Measurements from ENCODE around the gene BLMH.
"Not testable (repeated sequence)": the region's sequence is repeated elsewhere in the genome, so short reads cannot be mapped to it uniquely, and the experiment has no call there.

BLMH gene

DNA sequence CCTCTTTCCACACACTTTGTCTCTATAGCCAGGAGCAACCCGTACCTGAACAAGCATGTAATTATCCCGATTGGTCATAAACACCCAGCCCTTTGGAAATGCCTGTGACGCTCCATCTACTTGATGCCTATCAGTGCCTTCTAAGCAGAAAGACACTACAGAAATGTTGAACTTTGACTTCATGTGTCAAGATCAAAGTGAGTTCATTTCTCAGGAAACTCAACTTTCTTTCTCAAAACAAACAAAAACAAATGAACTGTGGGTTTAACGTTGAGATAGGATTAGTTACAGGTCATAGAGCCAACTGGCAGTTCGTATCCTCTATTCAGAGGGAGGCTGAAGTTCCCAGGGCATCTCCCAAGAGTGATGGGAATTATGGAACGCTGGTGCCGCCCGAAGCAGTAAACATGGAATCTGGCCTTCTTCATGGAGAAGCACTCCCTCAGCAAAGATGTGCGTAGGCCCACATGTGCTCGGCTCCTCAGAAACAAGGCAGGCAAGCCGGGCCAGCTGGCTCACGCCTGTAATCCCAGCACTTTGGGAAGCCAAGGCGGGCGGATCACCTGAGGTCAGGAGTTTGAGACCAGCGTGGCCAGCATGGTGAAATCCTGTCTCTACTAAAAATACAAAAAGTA, 65.7 kb downstream of the BLMH start:
- no peak for FAIRE-seq

GRCh38 chr17:30225112-30225511, 66.6 kb downstream of the BLMH start:
- FAIRE-seq = no peak

- no peak for FAIRE-seq
Observed at GRCh38 chr17:30224419-30224960, 67.3 kb downstream of the BLMH start.

DNA sequence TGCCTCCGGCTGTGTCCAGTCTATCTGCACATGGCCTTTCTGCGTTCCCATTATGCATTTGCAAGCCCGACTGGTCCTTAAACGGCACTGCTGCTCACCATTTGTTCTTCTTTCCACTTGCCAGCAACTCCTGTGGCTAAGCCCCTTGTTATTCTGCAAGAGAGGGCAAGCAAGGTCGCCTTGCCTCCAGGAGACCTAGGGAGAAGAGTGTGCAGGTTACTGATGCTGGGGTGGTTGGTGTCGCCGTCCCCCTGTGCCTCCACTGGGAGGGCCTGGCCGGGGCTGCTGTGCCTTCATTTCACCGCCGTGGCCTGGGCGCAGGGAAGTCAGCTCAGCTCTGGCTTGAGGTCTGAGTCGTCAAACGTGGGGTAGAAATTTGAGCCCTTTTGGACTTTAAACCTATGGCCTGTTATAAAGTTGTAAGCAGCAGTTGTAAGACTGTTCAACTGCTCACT, 69.0 kb downstream of the BLMH start:
- FAIRE-seq = no peak

DNA sequence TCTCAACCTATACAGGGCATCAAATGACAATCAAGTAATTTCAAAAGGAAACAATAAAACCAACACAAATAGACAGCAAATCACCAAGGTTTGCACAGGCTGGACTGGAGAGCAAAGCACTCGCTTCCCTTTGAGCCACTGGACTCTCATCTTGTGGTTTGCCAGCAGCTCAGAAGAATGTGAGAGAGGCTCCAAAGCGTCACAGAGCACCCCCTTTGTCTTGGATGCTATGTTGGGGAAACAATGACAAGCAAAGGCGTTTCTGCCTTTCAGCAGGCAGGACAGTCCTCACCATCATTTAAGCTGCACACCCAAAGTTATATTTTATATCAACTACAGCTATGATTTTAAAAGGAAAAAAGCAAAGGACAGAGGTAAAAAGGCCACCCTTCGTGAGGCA, 69.5 kb downstream of the BLMH start:
- FAIRE-seq = no peak

- no peak for FAIRE-seq
Observed at GRCh38 chr17:30221346-30221745, 70.4 kb downstream of the BLMH start.

DNA sequence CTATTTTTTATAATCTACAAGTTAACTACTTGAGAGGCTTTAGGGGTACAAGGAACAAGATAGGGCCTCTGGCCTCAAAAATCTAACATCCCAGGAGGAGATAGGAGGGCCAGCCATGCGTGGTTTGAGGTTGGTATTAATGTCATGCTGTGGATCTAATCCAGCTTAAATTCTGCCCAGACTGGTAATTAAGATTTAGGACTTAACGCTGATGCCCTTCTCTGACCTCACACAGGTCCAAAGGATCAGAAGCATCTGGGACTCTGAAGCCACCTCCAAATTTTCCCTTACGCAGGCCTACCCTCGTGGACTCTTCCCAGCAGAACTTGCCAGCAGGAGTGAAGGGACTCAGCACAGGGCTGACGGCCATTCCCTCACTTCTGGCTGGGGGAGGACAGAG, 71.3 kb downstream of the BLMH start:
- FAIRE-seq = no peak

GRCh38 chr17:30219833-30220232, 71.9 kb downstream of the BLMH start:
- no peak for FAIRE-seq

- FAIRE-seq = no peak
Observed at GRCh38 chr17:30219315-30219714, 72.4 kb downstream of the BLMH start.

DNA sequence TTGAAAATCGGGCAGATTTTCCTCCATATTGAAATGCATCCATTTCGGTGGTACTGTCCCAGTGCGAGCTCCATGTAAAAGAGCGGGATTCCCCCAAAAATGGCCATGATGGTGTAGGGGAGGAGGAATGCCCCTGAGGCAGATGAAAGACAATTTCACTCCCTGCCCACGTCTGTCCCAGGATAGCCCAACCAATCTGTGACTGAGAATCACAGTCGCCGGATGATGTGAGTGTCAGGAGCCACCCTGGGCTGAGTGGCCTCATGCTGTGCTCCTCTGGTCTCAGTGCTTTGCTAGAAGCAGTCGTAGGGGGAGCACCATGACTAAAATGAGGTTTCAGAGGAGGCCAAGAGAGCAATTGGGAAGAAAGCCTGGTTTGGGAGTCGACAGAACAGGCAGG, 72.9 kb downstream of the BLMH start:
- no peak for FAIRE-seq

DNA sequence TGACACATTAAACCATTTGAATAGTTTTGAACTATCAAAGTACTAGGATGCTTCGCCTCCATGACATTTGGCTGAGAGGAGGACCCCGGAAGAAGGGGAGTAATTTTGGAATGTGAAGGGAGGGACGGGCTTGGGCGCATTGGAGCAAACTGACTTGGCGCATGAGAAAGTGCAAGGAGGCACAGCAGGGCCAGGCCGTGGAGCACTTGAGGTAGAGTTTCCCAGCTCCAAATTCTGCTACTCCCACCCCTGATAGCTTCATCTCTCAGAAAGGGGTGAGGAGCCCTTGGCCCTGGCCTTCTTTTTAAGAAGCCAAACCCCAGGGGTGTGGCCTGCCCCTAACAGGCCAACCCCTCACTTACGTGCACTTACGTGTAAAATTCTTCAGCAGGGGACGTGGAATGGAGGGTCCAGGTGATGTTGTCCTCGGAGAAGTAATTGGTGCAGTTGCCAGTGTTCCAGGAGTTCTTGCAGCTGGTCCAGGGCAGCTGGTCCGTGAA, 73.9 kb downstream of the BLMH start:
- FAIRE-seq = no peak

DNA sequence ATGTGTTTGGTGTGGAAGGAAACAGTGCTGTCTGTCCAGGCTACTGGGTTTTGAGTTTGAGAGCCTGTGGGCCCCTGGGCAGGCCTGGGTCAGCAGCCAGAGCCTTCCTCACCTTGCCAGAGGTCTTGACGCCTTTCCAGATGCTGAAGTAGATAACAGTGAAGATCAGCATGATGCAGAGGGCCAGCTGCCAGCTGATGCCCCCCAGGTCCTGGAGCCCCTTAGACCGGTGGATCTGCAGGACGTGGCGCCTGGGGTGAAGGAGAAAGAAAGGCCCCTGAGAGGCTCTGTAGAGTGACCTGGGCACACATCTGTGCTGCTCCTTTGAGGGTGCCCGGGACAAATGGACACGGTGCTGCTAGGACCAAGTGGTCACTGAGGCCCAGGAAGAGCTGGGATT, 74.7 kb downstream of the BLMH start:
- FAIRE-seq = no peak

DNA sequence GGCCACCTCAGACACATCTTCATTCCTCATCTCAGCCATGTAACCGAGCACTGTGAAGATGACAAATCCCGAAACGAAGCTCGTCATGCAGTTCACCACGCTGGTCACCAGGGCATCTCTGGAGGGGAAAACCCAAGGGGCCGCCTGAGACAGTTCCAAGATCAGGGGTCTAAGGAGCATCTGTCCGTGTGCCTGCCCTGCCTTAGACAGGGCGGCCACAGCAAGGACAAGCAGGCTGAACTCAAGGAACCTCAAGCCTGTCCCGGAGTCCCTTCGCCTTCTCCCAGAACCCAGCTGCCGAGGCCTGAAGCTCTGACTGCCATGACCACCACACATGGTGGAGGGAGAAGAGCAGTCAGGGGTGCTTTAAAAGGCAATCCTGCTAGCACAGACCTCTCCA, 79.0 kb downstream of the BLMH start:
- no peak for FAIRE-seq

DNA sequence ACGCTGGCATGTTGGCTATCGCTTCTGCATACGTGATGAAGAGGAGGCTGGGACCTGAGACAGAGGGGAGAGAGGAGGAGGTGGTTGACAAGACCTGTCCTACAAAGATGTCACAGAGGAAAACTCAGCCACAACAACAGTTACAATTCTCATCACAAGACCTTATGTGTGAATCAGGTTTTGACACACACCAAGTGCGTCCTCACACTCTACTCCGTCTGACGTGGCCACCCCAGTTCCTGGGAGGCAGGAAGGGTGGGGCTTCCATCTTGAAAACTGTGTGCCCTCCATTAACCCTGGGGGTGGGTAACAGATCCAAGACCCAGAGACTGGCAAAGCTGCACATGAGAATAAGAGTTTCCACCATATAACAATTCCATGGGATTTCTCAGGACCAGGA, 80.4 kb downstream of the BLMH start:
- FAIRE-seq = no peak

- no peak for FAIRE-seq
Observed at GRCh38 chr17:30210901-30211300, 80.8 kb downstream of the BLMH start.

GRCh38 chr17:30210366-30210765, 81.4 kb downstream of the BLMH start:
- no peak for FAIRE-seq

- no peak for FAIRE-seq
Observed at GRCh38 chr17:30209930-30210329, 81.8 kb downstream of the BLMH start.

DNA sequence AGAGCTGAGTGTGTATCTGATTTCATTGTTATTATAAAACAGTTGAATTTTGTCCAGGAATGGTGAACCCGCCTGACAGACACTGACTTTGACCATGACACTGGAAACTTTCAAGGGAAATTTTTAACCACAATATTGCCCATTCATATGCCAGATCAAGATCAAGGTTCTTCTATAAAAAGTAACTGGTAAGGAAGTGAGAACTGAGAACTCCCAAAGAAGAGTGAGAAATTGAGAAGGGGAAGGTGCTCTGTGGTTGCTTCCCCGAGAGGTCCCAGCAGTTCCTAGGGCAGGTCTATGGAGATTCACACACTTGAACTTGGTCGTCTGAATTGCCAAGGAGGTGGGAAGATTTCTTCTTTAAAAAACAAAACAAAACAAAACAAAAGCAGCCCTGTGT, 83.5 kb downstream of the BLMH start:
- no peak for FAIRE-seq

- FAIRE-seq = no peak
Observed at GRCh38 chr17:30207655-30208054, 84.1 kb downstream of the BLMH start.

DNA sequence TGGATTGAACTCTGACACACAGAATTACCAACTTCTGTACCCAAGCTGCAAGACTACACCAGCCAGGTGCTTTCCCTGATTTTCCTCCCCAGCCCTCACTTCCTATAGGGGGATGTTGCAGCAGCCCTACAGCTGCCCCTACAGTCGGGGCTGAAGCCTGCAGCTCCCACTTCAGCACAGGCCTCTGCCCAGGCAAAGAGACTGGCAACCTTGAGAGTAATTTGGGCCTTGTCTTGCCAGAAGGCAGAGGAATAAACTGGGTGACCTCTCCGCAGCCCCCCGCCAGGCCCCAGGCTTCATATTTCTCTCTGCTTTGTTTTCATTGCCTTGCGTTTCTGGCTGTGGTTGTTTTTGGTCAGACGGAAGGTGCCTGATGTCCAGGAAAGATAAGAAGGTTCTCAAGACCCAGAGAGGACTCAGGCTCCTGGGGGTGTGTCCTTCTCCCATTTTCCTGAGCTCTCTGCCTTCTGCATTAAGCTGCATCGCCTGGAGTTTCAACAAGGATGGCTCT, 88.2 kb downstream of the BLMH start:
- FAIRE-seq = no peak

- FAIRE-seq = not testable (repeated sequence)
Observed at GRCh38 chr17:30200656-30201055, 91.1 kb downstream of the BLMH start.

DNA sequence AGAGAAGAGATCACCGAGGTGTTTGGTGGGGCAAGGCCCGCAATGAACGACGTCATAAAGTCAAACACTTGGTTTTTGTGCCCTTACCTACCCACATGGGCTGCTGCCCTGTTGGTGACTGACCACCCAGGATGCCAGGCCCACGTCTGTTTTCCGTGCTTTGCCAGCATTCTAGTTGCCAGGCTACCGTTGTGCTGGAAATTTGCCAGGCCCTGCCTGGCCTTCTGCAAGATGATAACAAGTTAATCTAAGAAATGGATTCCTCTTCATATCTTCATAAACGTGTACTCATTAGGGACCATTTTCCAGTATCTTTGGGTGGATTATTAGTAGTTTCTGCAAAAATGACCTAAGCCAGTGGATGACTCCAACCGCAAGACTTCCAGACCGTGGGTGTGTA, 91.6 kb downstream of the BLMH start:
- no peak for FAIRE-seq

DNA sequence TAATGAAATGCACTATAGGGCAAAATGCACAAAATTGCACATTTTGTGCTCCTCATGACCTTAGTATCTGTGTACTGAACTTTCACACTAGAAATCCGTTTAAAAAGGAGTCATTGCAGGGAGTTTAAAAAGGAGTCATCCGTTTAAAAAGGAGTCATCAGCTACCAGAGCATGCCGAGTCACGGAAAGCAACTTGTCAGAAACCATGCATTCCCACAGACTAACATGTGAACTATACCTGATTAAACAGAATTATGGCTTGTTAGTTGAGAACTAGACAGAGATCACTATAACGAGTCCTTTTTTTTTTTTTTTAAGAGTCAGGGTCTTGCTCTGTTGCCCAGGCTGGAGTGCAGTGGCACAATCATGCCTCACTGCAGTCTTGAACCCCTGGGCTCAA, 92.1 kb downstream of the BLMH start:
- no peak for FAIRE-seq

Measured in colon (tissue), 2 donors.